HepG2 (cell line): ENCODE results near the gene TWF1. TPM values are rescaled to one million over a fixed set of nuclear protein-coding genes. Genes with fewer than 3 reads are reported as not detected.

Experiments
- ATAC-seq: fragments of 200-7000 bp; cut with Tn5 transposase; 3 replicates; pipeline ENCODE4 v1.9.1; 2020; ENCODE audit warnings: mild to moderate bottlenecking, moderate library complexity
- BruUV-seq: library from RNA; stranded (reverse); fragments of 400-500 nt; replicated peaks from 2 replicates; lab custom pipeline; 2021; lab: Mats Ljungman, UMichigan
- CTCF ChIA-PET: fragments of 300-600 bp; formaldehyde crosslinking; extraction: SDS; loops from one replicate; lab custom pipeline; 2021; ENCODE audit warnings: low total read pairs, inconsistent platforms, low intra/inter-chr PET ratio; lab: Yijun Ruan, JAX
- POLR2A ChIA-PET: fragments of 350-600 bp; sonication (Branson Sonifier 250); formaldehyde crosslinking; loops from one replicate; lab custom pipeline; 2020; ENCODE audit warnings: antibody characterized with exemption, inconsistent platforms; lab: Yijun Ruan, JAX
- DNase-seq: peaks from one replicate; pipeline ENCODE4 v3.0.0-alpha.2; 2015; ENCODE audit warnings: low spot score
- FAIRE-seq: peaks from 3 replicates; lab custom pipeline; 2011; peaks lifted over from hg19 to GRCh38; lab: Jason Lieb, UNC
- H2AFZ ChIP-seq: one replicate; pipeline ENCODE4 v1.6.1; 2011; ENCODE audit warnings: low read length, inconsistent platforms
- H3K27ac ChIP-seq: fragments of 300-600 bp; 3 replicates; pipeline ENCODE4 v1.8.0; 2011; ENCODE audit warnings: mixed run types, mild to moderate bottlenecking, mixed read lengths, low read length, inconsistent platforms; ENCODE audit not compliant: insufficient read depth; ENCODE audit errors: extremely low read length
- H3K27me3 ChIP-seq, 2 experiments: fragments of 200-600 bp in 1 of 2; 2 replicates in 1 of 2; 3 replicates in 1 of 2; pipeline versions ENCODE4 v1.6.0 to v1.8.0; 2011; ENCODE audit warnings: low read length in 2 of 2, mild to moderate bottlenecking in 2 of 2, moderate library complexity in 2 of 2, inconsistent platforms in 1 of 2; ENCODE audit not compliant: insufficient read depth in 2 of 2, control insufficient read depth in 1 of 2
- H3K36me3 ChIP-seq, 2 experiments: fragments of 200-600 bp in 1 of 2; replicated peaks in 1 of 2; 2 replicates in 1 of 2; 3 replicates in 1 of 2; pipeline versions ENCODE4 v1.5.1 to v1.8.0; 2011; ENCODE audit warnings: low read length in 2 of 2, inconsistent platforms in 1 of 2; ENCODE audit not compliant: insufficient read depth in 2 of 2, control insufficient read depth in 1 of 2
- H3K4me1 ChIP-seq: 2 replicates; pipeline ENCODE4 v1.5.1; 2012; ENCODE audit warnings: low read length, inconsistent platforms; ENCODE audit not compliant: insufficient read depth
- H3K4me2 ChIP-seq: 2 replicates; pipeline ENCODE4 v1.6.0; 2011; ENCODE audit warnings: low read depth, low read length, inconsistent platforms
- H3K4me3 ChIP-seq, 3 experiments: fragments of 200-600 bp in 1 of 3; sonication (generic), shearing (Covaris generic) in 1 of 3; replicated peaks in 1 of 3; 2 replicates each; pipeline ENCODE4 v1.5.1; 2011 to 2016; ENCODE audit warnings: low read length in 3 of 3, inconsistent platforms in 2 of 3, low read depth in 2 of 3, mild to moderate bottlenecking in 2 of 3, control low read depth in 1 of 3, mixed read lengths in 1 of 3; ENCODE audit not compliant: insufficient read depth in 1 of 3
- H3K79me2 ChIP-seq: one replicate; pipeline ENCODE4 v1.6.1; 2011; ENCODE audit warnings: low read length, inconsistent platforms; ENCODE audit not compliant: insufficient read depth
- H3K9ac ChIP-seq: 2 replicates; pipeline ENCODE4 v1.6.0; 2011; ENCODE audit warnings: mild to moderate bottlenecking, low read depth, low read length, inconsistent platforms; ENCODE audit not compliant: insufficient read depth
- H3K9me3 ChIP-seq: 2 replicates; pipeline ENCODE4 v1.5.1; 2012; ENCODE audit warnings: mild to moderate bottlenecking, low read length
- H4K20me1 ChIP-seq: 2 replicates; pipeline ENCODE4 v1.6.0; 2011; ENCODE audit warnings: inconsistent platforms, mild to moderate bottlenecking, low read length, moderate library complexity; ENCODE audit not compliant: insufficient read depth
- ATF1 ChIP-seq: IDR thresholded peaks from 2 replicates; pipeline ENCODE4 v1.6.1; 2016; ENCODE audit warnings: mild to moderate bottlenecking, control low read depth
- DPF2 ChIP-seq: sonication (generic); formaldehyde crosslinking; IDR thresholded peaks from 2 replicates; pipeline ENCODE4 v1.4.0; 2020; ENCODE audit warnings: mild to moderate bottlenecking, low read depth, missing genetic modification reagents, borderline replicate concordance
- EHMT2 ChIP-seq: fragments of 200-600 bp; sonication (generic); IDR thresholded peaks from 2 replicates; pipeline ENCODE4 v1.7.0; 2017; ENCODE audit warnings: antibody characterized with exemption, low read depth, low read length, borderline replicate concordance
- GABPA ChIP-seq, 2 experiments: IDR thresholded peaks; 2 replicates each; pipeline ENCODE4 v1.6.1; 2011 to 2016; ENCODE audit warnings: low read depth in 2 of 2, low read length in 1 of 2, missing biosample characterization in 1 of 2, missing genetic modification characterization in 1 of 2
- GTF2F1 ChIP-seq: fragments of 150-350 bp; IDR thresholded peaks from 2 replicates; pipeline ENCODE4 v1.6.1; 2014; ENCODE audit warnings: low read length
- JARID2 ChIP-seq: sonication (generic); formaldehyde crosslinking; IDR thresholded peaks from 2 replicates; pipeline ENCODE4 v1.8.1; 2023; ENCODE audit warnings: missing genetic modification reagents, inconsistent platforms; ENCODE audit not compliant: insufficient replicate concordance
- KAT2B ChIP-seq: fragments of 150-350 bp; IDR thresholded peaks from 2 replicates; pipeline ENCODE4 v1.6.1; 2014; ENCODE audit warnings: low read depth, low read length, borderline replicate concordance
- LRRFIP1 ChIP-seq: sonication (generic); formaldehyde crosslinking; conservative IDR thresholded peaks from 2 replicates; pipeline ENCODE4 v1.4.0; 2020; ENCODE audit warnings: missing genetic modification reagents
- PAF1 ChIP-seq: IDR thresholded peaks from 2 replicates; pipeline ENCODE4 v1.6.1; 2016; ENCODE audit warnings: missing genetic modification reagents, missing compliant biosample characterization
- RAD21 ChIP-seq: fragments of 450-650 bp; formaldehyde crosslinking; IDR thresholded peaks from 2 replicates; pipeline ENCODE4 v1.5.0; 2020; ENCODE audit warnings: mild to moderate bottlenecking
- RAD51 ChIP-seq: fragments of 450-650 bp; IDR thresholded peaks from 2 replicates; pipeline ENCODE4 v1.6.1; 2016; ENCODE audit warnings: borderline replicate concordance
- SP4 ChIP-seq: sonication (generic); formaldehyde crosslinking; IDR thresholded peaks from 2 replicates; pipeline ENCODE4 v1.8.1; 2023; ENCODE audit warnings: mild to moderate bottlenecking, missing genetic modification reagents
- TRIM24 ChIP-seq: sonication (generic); formaldehyde crosslinking; IDR thresholded peaks from 2 replicates; pipeline ENCODE4 v1.8.0; 2022; ENCODE audit warnings: mild to moderate bottlenecking, missing genetic modification reagents
- ZNF18 ChIP-seq: sonication (generic); formaldehyde crosslinking; IDR thresholded peaks from 2 replicates; pipeline ENCODE4 v1.8.0; 2022; ENCODE audit warnings: mild to moderate bottlenecking, missing genetic modification reagents; ENCODE audit not compliant: insufficient replicate concordance
- ZNF256 ChIP-seq: sonication (generic); formaldehyde crosslinking; conservative IDR thresholded peaks from 2 replicates; pipeline ENCODE4 v1.4.0; 2020; ENCODE audit warnings: missing genetic modification reagents
- WGBS: methylation state at CpG from one replicate; pipeline ENCODE4 v1.1.6; 2017; ENCODE audit warnings: low lambda C conversion rate; 5-methylcytosine and 5-hydroxymethylcytosine counted together
- in situ Hi-C: cut with HindIII; loops from 2 replicates; pipeline ENCODE4 v1.10.0; 2017; ENCODE audit warnings: low pct_unique_long_range_greater_than_20kb; ENCODE audit not compliant: extremely low pct_ligation_motif_present
- intact Hi-C: fragments of 100-400 bp; cut with micrococcal nuclease; formaldehyde crosslinking; loops from one replicate; pipeline ENCODE4 v1.10.0; 2022; ENCODE audit not compliant: unreplicated experiment
- polyA plus RNA-seq, 8 experiments: library from polyadenylated mRNA; depleted of rRNA in 3 of 8; stranded (reverse) in 7 of 8; unstranded in 1 of 8; fragments of >200 nt; fragmentation: Illumina TruSeq in 4 of 8; extraction: Trizol in 4 of 8; gene quantifications; 2 replicates each; pipeline versions ENCODE4 v1.2.1 to v1.2.3, GENCODE V29; 2011 to 2016; ENCODE audit warnings: low read depth in 4 of 8, missing spikeins in 1 of 8, mixed read lengths in 1 of 8; ENCODE audit not compliant: insufficient read depth in 1 of 8
- total RNA-seq, 5 experiments: library from RNA; depleted of rRNA; stranded (reverse); fragments of >200 nt; fragmentation: Illumina TruSeq; extraction: Trizol; gene quantifications; 2 replicates each; pipeline ENCODE4 v1.2.3, GENCODE V29; 2016; ENCODE audit warnings: low read depth in 1 of 5

The TWF1 gene
- total and polyA plus RNA-seq, 2 of the 13 experiments (the other 11 are each of a cell fraction or from before 2014, with no cell fraction given), result 32.3 to 85.5 TPM

GRCh38 chr12:43852744-43853143 lies 46.6 kb upstream of the TWF1 start:
- Histone ChIP-seq H3K4me2 (no peak overlapping the region), H3K36me3 (0 out of 5 replicates have a peak, but pooled peaks cover 0 to 4% of the 10 kb centered on the region in 2 experiments), H3K27ac (no peak overlapping the region), H3K4me3 (no peak overlapping the region), H3K79me2 (no peaks in the 10 kb centered on the region), H3K9ac (no peak overlapping the region), H3K9me3 (no peaks in the 10 kb centered on the region), H2AFZ (no peak overlapping the region), H3K4me1 (peaks cover 6% of the 10 kb centered on the region; the same call in 1 of the 2 replicates), H3K27me3 (no peaks in the 10 kb centered on the region), H4K20me1 (no peaks in the 10 kb centered on the region)
- ChIA-PET POLR2A (no interaction called here), CTCF (no interaction called here)
- FAIRE-seq (no peak), DNase-seq (no peak), ATAC-seq (no peak)
- TF ChIP-seq JARID2 (CRISPR knock-in tag) (no peak), ATF1 (no peak), RAD21 (CRISPR knock-in tag) (no peak), LRRFIP1 (no peak), EHMT2 (no peak), TRIM24 (CRISPR knock-in tag) (no peak), ZNF18 (CRISPR knock-in tag) (no peak), DPF2 (no peak), GTF2F1 (no peak), GABPA (IDR thresholded peaks at IDR 0.05; ENCODE audit: low read depth, low read length) (no peak), GABPA (CRISPR knock-in tag; IDR thresholded peaks at IDR 0.05; ENCODE audit: low read depth) (no peak), RAD51 (no peak), PAF1 (CRISPR knock-in tag) (no peak), ZNF256 (CRISPR knock-in tag) (no peak), SP4 (CRISPR knock-in tag) (no peak), KAT2B (no peak)
- WGBS, result 96% methylated on average over 1 of the region's 1 CpG
- in situ Hi-C loops (no loop called here), intact Hi-C loops (no loop called here)
- BruUV-seq, result no TSS peak
